Thyroid gland (tissue), 4 donors: ENCODE data around the gene RAP2C. TPM values are rescaled to one million over a fixed set of nuclear protein-coding genes. Genes with fewer than 3 reads are reported as not detected.

Experiments used
- DNase-seq, 2 donors: peaks; one replicate each; pipeline ENCODE4 v3.0.0-alpha.2; 2019
- H3K27ac ChIP-seq, 3 donors: fragments of 200-600 bp; sonication (generic); 1 replicate in 2 of 3; 2 replicates in 1 of 3; pipeline ENCODE4 v1.5.1; 2016 to 2019; ENCODE audit warnings: mild to moderate bottlenecking in 1 of 3, moderate library complexity in 1 of 3
- H3K27me3 ChIP-seq: fragments of 200-600 bp; sonication (generic); one replicate; pipeline ENCODE4 v1.5.1; 2019
- H3K36me3 ChIP-seq, 2 donors: fragments of 200-600 bp; sonication (generic); one replicate each; pipeline ENCODE4 v1.5.1; 2016 to 2019
- H3K4me1 ChIP-seq, 2 donors: fragments of 200-600 bp; sonication (generic); one replicate each; pipeline ENCODE4 v1.5.1; 2017 to 2019
- H3K4me3 ChIP-seq, 3 donors: fragments of 200-600 bp; sonication (generic); replicated peaks in 1 of 3; 1 replicate in 2 of 3; 2 replicates in 1 of 3; pipeline ENCODE4 v1.5.1; 2016; ENCODE audit warnings: mild to moderate bottlenecking in 1 of 3
- H3K9me3 ChIP-seq: fragments of 200-600 bp; sonication (generic); one replicate; pipeline ENCODE4 v1.5.1; 2017
- CTCF ChIP-seq, 6 experiments: fragments of 200-600 bp in 3 of 6; fragments of 450-650 bp in 3 of 6; sonication (generic) in 3 of 6; IDR thresholded peaks; one replicate each; pipeline ENCODE4 v1.5.1; 2016 to 2019; ENCODE audit warnings: antibody characterized with exemption in 6 of 6, mild to moderate bottlenecking in 2 of 6, inconsistent platforms in 1 of 6, moderate library complexity in 1 of 6
- POLR2A ChIP-seq, 2 donors: fragments of 450-650 bp; IDR thresholded peaks; one replicate each; pipeline ENCODE4 v1.6.1; 2017; ENCODE audit warnings: antibody characterized with exemption in 2 of 2, mild to moderate bottlenecking in 2 of 2, moderate library complexity in 1 of 2
- WGBS, 2 donors: methylation state at CpG; one replicate each; pipeline ENCODE4 v1.1.5; 2017; 5-methylcytosine and 5-hydroxymethylcytosine counted together
- intact Hi-C: fragments of 100-400 bp; cut with DNase I; formaldehyde crosslinking; loops from one replicate; pipeline ENCODE4 v1.15.1; 2023
- total RNA-seq, 4 donors: library from RNA; depleted of rRNA; stranded (reverse); fragments of >200 nt; gene quantifications; one replicate each; pipeline ENCODE4 v1.2.3, GENCODE V29; 2016

Gene RAP2C
- total RNA-seq, 4 donors from 2014 or later, result 13.3 to 16.7 (median 14.6) TPM

GRCh38 chrX:132206259-132206658 is 13.0 kb downstream of the RAP2C start:
- intact Hi-C loops, result no loop called here
- no peak for DNase-seq
- Histone ChIP-seq H3K27me3 (no peaks in the 10 kb centered on the region), H3K4me1 (no peaks in the 10 kb centered on the region), H3K36me3 (no peaks in the 10 kb centered on the region), H3K9me3 (no peaks in the 10 kb centered on the region), H3K4me3 (no peak overlapping the region), H3K27ac (no peak overlapping the region)
- TF ChIP-seq CTCF (IDR thresholded peaks at IDR 0.05), result no peak
- TF ChIP-seq POLR2A (IDR thresholded peaks at IDR 0.05), result no peak
- WGBS, 2 donors, result 77 to 84% methylated on average over 5 of the region's 5 CpGs

GRCh38 chrX:132204629-132205028 is 14.6 kb downstream of the RAP2C start:
- Histone ChIP-seq H3K9me3 (no peaks in the 10 kb centered on the region), H3K27ac (no peak overlapping the region), H3K36me3 (no peaks in the 10 kb centered on the region), H3K4me3 (no peak overlapping the region), H3K27me3 (no peaks in the 10 kb centered on the region), H3K4me1 (no peaks in the 10 kb centered on the region)
- DNase-seq, result no peak
- TF ChIP-seq CTCF (IDR thresholded peaks at IDR 0.05), result no peak
- no peak for TF ChIP-seq POLR2A (IDR thresholded peaks at IDR 0.05)
- intact Hi-C loops, result no loop called here
- WGBS, 2 donors, result 83 to 89% methylated on average over 1 of the region's 1 CpG

- H3K27ac ChIP-seq, result no peak overlapping the region
- no peak for DNase-seq
- H3K4me1 ChIP-seq, result no peaks in the 10 kb centered on the region
- H3K9me3 ChIP-seq, result no peaks in the 10 kb centered on the region
- intact Hi-C loops, result no loop called here
- no peaks in the 10 kb centered on the region for H3K27me3 ChIP-seq
- WGBS, 2 donors, result 89 to 93% methylated on average over 5 of the region's 5 CpGs
- H3K4me3 ChIP-seq, result no peak overlapping the region
- TF ChIP-seq POLR2A (IDR thresholded peaks at IDR 0.05) (no peak), CTCF (IDR thresholded peaks at IDR 0.05) (no peak)
- H3K36me3 ChIP-seq, result no peaks in the 10 kb centered on the region
Measured at GRCh38 chrX:132200976-132201375, 18.3 kb downstream of the RAP2C start.

- Histone ChIP-seq H3K9me3 (no peaks in the 10 kb centered on the region), H3K36me3 (no peaks in the 10 kb centered on the region), H3K4me1 (no peaks in the 10 kb centered on the region), H3K27ac (no peak overlapping the region), H3K27me3 (no peaks in the 10 kb centered on the region), H3K4me3 (no peak overlapping the region)
- DNase-seq, result no peak
- TF ChIP-seq POLR2A (IDR thresholded peaks at IDR 0.05), result no peak
- no peak for TF ChIP-seq CTCF (IDR thresholded peaks at IDR 0.05)
- 86 to 91% methylated on average over 5 to 6 of the region's 6 CpGs for WGBS, 2 donors
- intact Hi-C loops, result no loop called here
Measured at GRCh38 chrX:132199941-132200340, 19.3 kb downstream of the RAP2C start.

- H3K9me3 ChIP-seq, result no peaks in the 10 kb centered on the region
- H3K36me3 ChIP-seq, result no peaks in the 10 kb centered on the region
- H3K27me3 ChIP-seq, result no peaks in the 10 kb centered on the region
- intact Hi-C loops, result no loop called here
- TF ChIP-seq POLR2A (IDR thresholded peaks at IDR 0.05) (no peak), CTCF (IDR thresholded peaks at IDR 0.05) (no peak)
- 90 to 96% methylated on average over 4 to 8 of the region's 29 CpGs for WGBS, 2 donors
- no peak overlapping the region for H3K4me3 ChIP-seq
- H3K27ac ChIP-seq, result no peak overlapping the region
- no peaks in the 10 kb centered on the region for H3K4me1 ChIP-seq
- no peak for DNase-seq
Measured at GRCh38 chrX:132193872-132194574, 25.2 kb downstream of the RAP2C start.
